Stimulated activated CD4-positive, alpha-beta T cell treated with anti-CD3 and anti-CD28 coated beads, Interleukin-1b, Interleukin-23, amount 100 ng/mL, for 48 hours (primary cell): ENCODE measurements around the gene IGSF5.
A peak's percentile ranks its signal among the peaks of the same experiment; 100 is the strongest.
"Not testable (repeated sequence)": the region's sequence is repeated elsewhere in the genome, so short reads cannot be mapped to it uniquely, and the experiment has no call there.

Source experiments
- DNase-seq: peaks from one replicate; pipeline ENCODE4 v3.0.0-alpha.2; 2020

The IGSF5 gene

GRCh38 chr21:39744883-39745282 lies at the start of gene IGSF5:
Gene IGSF5 (plus strand): TSS chr21:39745183. CDS start chr21:39745510, 327 bp downstream.
- not testable (repeated sequence) for DNase-seq

GRCh38 chr21:39696196-39696595 lies 48.8 kb upstream of the IGSF5 start:
- DNase-seq, result no peak

GRCh38 chr21:39696618-39697017 lies 48.4 kb upstream of the IGSF5 start:
- no peak for DNase-seq

- DNase-seq, result no peak
Measured at GRCh38 chr21:39700318-39700717, 44.7 kb upstream of the IGSF5 start.

GRCh38 chr21:39703578-39703977 lies 41.4 kb upstream of the IGSF5 start:
- no peak for DNase-seq

GRCh38 chr21:39705849-39706248 lies 39.1 kb upstream of the IGSF5 start:
- DNase-seq, result no peak

- no peak for DNase-seq
Measured at GRCh38 chr21:39707316-39707715, 37.7 kb upstream of the IGSF5 start.

GRCh38 chr21:39710866-39711265 lies 34.1 kb upstream of the IGSF5 start:
- DNase-seq, result no peak

GRCh38 chr21:39712273-39712672 lies 32.7 kb upstream of the IGSF5 start:
- DNase-seq, result no peak

GRCh38 chr21:39712976-39713375 lies 32.0 kb upstream of the IGSF5 start:
- no peak for DNase-seq

GRCh38 chr21:39713905-39714304 lies 31.1 kb upstream of the IGSF5 start:
- DNase-seq, result no peak

- DNase-seq, result no peak
Measured at GRCh38 chr21:39714331-39714730, 30.7 kb upstream of the IGSF5 start.

GRCh38 chr21:39715804-39716397 lies 29.1 kb upstream of the IGSF5 start:
- DNase-seq, result peak; percentile 25

- no peak for DNase-seq
Measured at GRCh38 chr21:39720126-39720778, 24.7 kb upstream of the IGSF5 start.

GRCh38 chr21:39721885-39722284 lies 23.1 kb upstream of the IGSF5 start:
- no peak for DNase-seq

- no peak for DNase-seq
Measured at GRCh38 chr21:39724944-39725343, 20.0 kb upstream of the IGSF5 start.

GRCh38 chr21:39726133-39726532 lies 18.9 kb upstream of the IGSF5 start:
- DNase-seq, result no peak

- no peak for DNase-seq
Measured at GRCh38 chr21:39727401-39728120, 17.4 kb upstream of the IGSF5 start.

GRCh38 chr21:39728341-39728740 lies 16.6 kb upstream of the IGSF5 start:
- no peak for DNase-seq

GRCh38 chr21:39730418-39731157 lies 14.4 kb upstream of the IGSF5 start:
- no peak for DNase-seq

GRCh38 chr21:39736716-39737115 lies 8.3 kb upstream of the IGSF5 start:
- DNase-seq, result no peak

GRCh38 chr21:39737376-39738000 lies 7.5 kb upstream of the IGSF5 start:
- DNase-seq, result no peak

- DNase-seq, result no peak
Measured at GRCh38 chr21:39738566-39738965, 6.4 kb upstream of the IGSF5 start.
